Renal cortex interstitium (tissue), 15 donors: ENCODE measurements around the gene NLRP7. TPM values are rescaled to one million over a fixed set of nuclear protein-coding genes. Genes with fewer than 3 reads are reported as not detected.
"Not testable (repeated sequence)": the region's sequence is repeated elsewhere in the genome, so short reads cannot be mapped to it uniquely, and the experiment has no call there.

Experiments used
- DNase-seq, 11 donors: peaks; one replicate each; pipeline ENCODE4 v3.0.0-alpha.2; 2013; ENCODE audit warnings: low read depth in 9 of 11, low spot score in 4 of 11; ENCODE audit errors: extremely low read depth in 1 of 11
- long read RNA-seq, 16 experiments: transcript quantifications; one replicate each; lab custom pipeline, GENCODE V29; 2026
- polyA plus RNA-seq, 3 donors: library from polyadenylated mRNA; unstranded; fragments of 120-200 nt; gene quantifications; one replicate each; pipeline ENCODE4 v1.2.1, GENCODE V29; 2013; ENCODE audit not compliant: insufficient read length in 3 of 3

Gene NLRP7
- not detected for polyA plus RNA-seq
- long read RNA-seq, donor 1, partial matches to known transcripts = 27 of 27 reads
- long read RNA-seq, donor 1, other reads (novel, unspliced or antisense) = 0 of 27 reads
- long read RNA-seq, donor 2 = 0 reads
- long read RNA-seq, donor 3, partial matches to known transcripts = 28 of 28 reads
- long read RNA-seq, donor 3, other reads (novel, unspliced or antisense) = 0 of 28 reads
- long read RNA-seq, donor 4, partial matches to known transcripts = 11 of 11 reads
- long read RNA-seq, donor 4, other reads (novel, unspliced or antisense) = 0 of 11 reads
- long read RNA-seq, donor 5, partial matches to known transcripts = 31 of 31 reads
- long read RNA-seq, donor 5, other reads (novel, unspliced or antisense) = 0 of 31 reads
- long read RNA-seq, donor 6, partial matches to known transcripts = 14 of 14 reads
- long read RNA-seq, donor 6, other reads (novel, unspliced or antisense) = 0 of 14 reads
- long read RNA-seq, donor 7 = 0 reads
- long read RNA-seq, donor 8, partial matches to known transcripts = 36 of 36 reads
- long read RNA-seq, donor 8, other reads (novel, unspliced or antisense) = 0 of 36 reads
- long read RNA-seq, donor 9, partial matches to known transcripts = 12 of 12 reads
- long read RNA-seq, donor 9, other reads (novel, unspliced or antisense) = 0 of 12 reads
- long read RNA-seq, donor 10 = 0 reads
- long read RNA-seq, donor 11, partial matches to known transcripts = 21 of 21 reads
- long read RNA-seq, donor 11, other reads (novel, unspliced or antisense) = 0 of 21 reads
- long read RNA-seq, donor 12 = 0 reads
- long read RNA-seq, donor 13 = 0 reads
- long read RNA-seq, donor 14 = 0 reads
- long read RNA-seq, donor 15 = 0 reads
- long read RNA-seq, donor 16, partial matches to known transcripts = 9 of 9 reads
- long read RNA-seq, donor 16, other reads (novel, unspliced or antisense) = 0 of 9 reads

DNA sequence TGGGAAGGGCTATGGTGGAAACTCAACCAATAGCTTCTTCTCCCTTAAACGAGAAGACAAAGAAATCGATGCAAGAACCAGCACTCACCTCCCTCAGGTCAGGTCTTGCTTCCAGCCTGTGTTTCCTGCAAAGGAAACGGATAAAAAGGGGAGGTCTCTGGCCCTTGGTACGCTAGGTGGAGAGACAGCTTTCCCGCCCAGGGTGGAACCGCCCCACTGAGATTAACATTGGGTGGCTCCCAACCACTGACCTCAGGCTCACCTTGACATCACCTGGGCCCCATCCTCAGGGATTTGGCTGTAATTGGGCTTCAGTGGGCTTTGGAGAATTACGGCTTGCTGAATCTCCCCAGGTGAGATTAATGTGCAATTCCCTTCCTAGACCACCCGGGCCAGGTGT lies at the start of gene NLRP7:
Gene NLRP7, minus strand, starts transcription at position 150 of the 400 bp plus-strand sequence.
- DNase-seq = no peak

DNA sequence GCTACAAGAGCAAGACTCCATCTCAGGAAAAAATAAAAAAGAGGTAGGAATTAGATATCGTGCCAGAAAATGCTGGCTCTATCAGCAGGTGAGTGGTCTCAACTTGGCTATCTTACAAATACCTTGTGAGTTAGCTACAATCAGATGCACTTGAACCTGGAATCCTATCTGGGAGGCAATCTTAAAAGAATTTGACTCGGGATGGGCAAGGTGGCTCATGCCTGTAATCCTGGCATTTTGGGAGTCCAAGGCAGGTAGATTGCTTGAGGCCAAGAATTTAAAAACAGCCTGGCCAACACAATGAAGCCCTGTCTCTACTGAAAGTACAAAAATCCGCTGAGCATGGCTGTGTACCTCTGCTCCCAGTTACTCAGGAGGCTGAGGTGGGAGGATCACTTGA lies 48.2 kb upstream of the NLRP7 start:
- no peak for DNase-seq

DNA sequence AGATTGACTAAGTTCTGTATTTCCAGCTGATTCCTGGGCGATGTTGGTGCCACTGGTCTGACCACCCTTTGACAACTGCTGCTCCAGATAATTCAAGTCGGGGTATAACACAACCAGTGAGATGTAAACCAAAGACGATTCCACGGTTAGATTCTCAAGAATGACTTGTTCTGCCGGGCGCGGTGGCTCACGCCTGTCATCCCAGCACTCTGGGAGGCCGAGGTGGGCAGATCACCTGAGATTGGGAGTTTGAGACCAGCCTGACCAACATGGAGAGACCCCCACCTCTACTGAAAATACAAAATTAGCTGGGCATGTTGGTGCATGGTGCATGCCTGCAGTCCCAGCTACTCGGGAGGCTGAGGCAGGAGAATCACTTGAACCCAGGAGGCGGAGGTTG lies 42.2 kb upstream of the NLRP7 start:
- DNase-seq = not testable (repeated sequence)

DNA sequence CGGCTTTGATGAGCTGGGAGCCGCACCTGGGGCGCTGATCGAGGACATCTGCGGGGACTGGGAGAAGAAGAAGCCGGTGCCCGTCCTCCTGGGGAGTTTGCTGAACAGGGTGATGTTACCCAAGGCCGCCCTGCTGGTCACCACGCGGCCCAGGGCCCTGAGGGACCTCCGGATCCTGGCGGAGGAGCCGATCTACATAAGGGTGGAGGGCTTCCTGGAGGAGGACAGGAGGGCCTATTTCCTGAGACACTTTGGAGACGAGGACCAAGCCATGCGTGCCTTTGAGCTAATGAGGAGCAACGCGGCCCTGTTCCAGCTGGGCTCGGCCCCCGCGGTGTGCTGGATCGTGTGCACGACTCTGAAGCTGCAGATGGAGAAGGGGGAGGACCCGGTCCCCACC lies 35.2 kb upstream of the NLRP7 start:
- not testable (repeated sequence) for DNase-seq

DNA sequence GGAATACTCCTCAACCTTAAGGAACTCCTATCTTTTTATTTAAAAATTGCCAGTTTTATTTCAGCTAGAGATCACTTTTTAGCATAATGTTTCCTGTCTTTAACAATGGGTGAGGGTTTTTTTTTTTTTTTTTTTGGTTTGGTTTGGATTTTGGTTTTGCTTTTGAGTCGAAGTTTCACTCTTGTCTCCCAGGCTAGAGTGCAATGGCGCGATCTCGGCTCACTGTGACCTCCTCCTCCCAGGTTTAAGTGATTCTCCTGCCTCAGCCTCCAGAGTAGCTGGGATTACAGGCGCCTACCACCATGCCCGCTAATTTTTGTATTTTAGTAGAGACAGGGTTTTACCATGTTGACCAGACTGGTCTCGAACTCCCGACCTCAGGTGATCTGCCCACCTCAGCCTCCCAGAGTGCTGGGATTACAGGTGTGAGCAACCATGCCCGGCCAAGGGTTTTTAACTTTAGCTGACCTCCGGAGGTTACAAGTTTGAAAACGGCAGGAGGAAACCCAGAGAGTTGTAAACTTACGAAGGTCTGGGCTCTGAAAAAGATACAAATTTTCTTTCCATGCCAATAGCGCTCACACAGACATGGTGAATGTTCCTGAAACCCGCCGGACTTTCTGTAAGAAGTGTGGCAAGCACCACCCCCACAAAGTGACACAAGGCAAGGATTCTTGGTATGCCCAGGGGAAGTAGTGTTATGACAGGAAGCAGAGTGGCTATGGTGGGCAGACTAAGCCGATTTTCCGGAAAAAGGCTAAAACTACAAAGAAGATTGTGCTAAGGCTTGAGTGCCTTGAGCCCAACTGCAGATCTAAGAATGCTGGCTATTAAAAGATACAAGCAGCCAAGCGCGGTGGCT lies 26.1 kb upstream of the NLRP7 start:
- DNase-seq = not testable (repeated sequence)

DNA sequence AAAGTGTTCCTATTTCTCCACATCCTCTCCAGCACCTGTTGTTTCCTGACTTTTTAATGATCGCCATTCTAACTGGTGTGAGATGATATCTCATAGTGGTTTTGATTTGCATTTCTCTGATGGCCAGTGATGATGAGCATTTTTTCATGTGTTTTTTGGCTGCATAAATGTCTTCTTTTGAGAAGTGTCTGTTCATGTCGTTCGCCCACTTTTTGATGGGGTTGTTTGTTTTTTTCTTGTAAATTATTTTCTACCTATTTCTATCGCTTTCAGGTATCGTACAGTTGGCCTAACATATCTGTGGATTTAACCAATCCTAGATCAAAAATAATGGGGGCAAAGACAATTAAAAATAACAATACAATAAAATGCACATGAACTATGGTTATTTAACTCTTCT lies 24.1 kb upstream of the NLRP7 start:
- DNase-seq = not testable (repeated sequence)

DNA sequence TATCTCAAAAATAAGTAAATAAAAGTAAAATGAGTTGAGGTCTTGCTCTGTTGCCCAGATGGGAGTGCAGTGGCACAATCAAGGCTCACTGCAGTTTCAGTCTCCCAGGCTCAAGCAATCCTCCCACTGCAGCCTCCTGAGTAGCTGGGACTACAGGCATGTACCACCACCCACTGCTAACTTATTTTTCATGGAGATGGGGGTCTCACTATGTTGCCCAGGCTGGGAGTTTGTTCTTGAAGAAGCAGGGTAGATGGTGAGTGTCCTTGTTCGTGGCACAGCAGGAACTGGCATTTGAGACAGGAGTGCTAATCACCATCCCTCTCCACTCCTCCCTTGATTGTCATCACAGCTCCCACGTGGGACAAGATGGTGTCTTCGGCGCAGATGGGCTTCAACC lies 22.3 kb upstream of the NLRP7 start:
- DNase-seq = no peak

DNA sequence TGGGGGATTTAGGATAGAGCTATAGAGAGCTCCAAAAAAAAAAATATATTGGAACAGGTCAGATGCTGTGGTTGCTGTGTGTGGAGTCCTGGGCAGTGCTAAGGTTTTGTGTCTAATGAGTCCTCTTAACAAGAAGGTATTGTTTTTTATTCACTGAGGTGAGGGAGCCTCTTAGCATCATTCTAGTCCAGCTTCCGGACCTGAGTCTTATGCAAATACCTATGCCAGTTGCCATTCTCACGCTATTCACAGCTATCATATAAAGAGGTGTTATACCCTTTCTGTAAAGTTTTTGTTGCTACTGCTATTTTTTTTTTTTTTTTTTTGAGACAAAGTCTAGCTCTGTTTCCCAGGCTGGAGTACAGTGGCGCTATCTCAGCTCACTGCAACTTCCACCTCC lies 20.3 kb upstream of the NLRP7 start:
- no peak for DNase-seq

DNA sequence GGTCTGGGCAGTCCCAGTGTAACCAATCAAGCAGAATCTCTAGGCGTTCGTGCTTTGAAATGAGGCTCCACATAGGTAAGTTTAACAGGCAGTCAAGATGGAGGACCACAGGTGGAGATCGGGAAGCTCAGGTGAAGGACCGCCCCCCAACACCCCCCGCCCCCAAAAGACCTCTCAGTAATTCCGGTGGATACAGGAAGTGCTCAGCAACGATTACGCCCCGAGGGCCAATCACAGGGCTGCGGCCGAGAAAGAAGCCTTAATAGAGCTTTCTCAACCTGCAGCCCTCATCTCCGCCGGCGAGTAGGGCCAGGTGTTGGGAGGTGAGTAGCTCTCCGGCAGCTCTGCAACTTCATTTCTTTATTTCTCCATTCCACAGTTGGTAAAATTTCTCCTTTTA lies 17.7 kb upstream of the NLRP7 start:
- not testable (repeated sequence) for DNase-seq

DNA sequence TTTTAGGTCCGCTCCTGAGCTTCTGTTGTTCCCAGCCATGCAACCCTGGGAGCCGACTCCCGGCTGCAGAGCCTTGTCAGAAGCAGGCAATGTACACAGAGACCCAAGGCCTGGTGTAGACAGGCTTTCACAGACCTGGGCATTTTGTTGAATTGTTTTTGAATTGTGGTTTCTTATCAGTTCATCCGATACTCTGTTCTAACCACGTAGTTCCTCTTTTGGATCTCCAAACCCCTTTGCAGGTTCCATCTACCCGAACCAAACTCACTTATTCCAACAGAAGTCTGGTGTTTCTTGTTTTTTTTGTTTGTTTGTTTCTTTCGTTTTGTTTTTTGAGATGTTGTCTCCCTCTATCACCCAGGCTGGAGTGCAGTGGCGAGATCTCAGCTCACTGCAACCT lies 12.5 kb upstream of the NLRP7 start:
- no peak for DNase-seq

DNA sequence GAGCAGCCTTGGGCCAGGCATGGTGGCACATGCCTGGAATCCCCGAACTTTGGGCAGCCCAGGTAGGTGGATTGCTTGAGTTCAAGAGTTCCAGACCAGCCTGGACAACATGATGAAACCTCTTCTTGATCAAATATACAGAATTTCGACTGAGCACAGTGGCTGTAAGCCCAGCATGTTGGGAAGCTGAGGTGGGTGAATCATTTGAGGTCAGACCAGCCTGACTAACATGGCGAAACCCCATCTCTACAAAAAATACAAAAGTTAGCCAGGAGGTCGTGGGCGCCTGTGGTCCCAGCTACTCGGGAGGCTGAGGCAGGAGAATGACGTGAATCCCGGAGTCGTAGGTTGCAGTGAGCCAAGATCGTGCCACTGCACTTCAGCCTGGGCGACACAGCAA lies 8.0 kb upstream of the NLRP7 start:
- no peak for DNase-seq

DNA sequence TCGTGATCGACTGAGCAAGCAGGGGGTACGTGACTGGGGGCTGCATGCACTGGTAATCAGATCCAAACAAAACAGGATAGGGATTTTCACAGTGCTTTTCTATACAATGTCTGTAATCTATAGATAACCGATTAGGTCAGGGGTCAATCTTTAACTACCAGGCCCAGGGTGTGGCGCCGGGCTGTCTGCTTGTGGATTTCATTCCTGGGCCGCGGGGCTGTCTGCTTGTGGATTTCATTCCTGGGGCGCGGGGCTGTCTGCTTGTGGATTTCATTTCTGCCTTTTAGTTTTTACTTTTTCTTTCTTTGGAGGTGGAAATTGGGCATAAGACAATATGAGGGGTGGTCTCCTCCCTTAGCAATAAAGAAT lies 6.0 kb upstream of the NLRP7 start:
- DNase-seq = not testable (repeated sequence)

DNA sequence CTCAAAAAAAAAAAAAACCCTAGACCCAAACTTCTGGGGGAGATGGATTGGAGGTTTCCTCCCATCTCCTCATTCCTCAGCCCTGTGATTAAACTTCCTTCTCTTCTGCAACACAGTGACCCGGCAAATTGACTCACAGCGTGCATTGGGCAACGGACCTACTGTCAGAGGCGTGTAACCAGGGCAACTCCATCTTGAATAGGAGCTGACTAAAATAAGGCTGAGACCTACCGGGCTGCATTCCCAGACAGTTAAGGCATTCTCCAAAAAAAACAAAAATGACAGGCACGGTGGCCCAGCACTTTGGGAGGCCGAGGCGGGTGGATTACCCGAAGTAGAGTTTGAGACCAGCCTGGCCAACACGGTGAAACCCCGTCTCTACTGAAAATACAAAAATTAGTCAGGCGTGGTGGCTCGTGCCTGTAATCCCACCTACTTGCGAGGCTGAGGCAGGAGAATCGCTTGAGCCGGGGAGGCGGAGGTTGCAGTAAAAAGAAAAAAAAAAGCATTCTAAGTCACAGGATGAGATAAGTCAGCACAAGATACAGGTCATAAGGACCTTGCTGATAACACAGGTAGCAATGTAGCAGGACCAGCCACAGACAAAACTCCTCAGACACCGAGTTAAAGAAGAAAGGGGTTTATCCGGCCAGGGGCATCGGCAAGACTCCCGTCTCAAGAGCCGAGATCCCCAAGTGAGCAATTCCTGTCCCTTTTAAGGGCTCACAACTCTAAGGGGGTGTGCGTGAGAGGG lies 5.4 kb upstream of the NLRP7 start:
- DNase-seq = no peak

DNA sequence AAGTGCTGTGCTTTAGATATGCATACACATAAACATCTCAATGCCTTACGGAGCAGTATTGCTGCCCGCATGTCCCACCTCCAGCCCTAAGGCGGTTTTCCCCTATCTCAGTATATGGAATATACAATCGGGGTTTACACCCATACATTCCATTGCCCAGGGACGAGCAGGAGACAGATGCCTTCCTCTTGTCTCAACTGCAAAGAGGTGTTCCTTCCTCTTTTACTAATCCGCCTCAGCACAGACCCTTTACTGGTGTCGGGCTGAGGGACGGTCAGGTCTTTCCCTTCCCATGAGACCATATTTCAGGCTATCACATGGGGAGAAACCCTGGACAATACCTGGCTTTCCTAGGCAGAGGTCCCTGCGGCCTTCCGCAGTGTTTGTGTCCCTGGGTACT lies 3.2 kb upstream of the NLRP7 start:
- DNase-seq = not testable (repeated sequence)

DNA sequence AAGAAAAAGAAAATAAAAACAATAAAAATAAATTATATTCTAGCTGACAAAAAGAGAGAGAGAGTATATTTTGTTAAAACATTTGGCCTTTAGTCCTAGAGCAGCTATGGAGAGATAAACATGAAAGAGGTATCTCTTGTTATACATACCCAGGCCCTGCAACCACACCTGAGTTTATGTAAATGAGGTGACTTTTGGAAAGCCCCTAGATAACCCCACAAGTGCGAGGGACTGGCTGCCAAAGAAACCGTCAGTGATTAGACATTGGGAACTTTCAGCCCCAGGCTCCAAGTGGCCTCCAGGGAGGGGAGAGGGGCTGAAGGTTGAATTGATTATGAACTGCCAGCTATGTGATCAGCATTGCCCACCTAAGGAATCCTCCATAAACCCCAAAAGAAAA lies 2.1 kb upstream of the NLRP7 start:
- no peak for DNase-seq

DNA sequence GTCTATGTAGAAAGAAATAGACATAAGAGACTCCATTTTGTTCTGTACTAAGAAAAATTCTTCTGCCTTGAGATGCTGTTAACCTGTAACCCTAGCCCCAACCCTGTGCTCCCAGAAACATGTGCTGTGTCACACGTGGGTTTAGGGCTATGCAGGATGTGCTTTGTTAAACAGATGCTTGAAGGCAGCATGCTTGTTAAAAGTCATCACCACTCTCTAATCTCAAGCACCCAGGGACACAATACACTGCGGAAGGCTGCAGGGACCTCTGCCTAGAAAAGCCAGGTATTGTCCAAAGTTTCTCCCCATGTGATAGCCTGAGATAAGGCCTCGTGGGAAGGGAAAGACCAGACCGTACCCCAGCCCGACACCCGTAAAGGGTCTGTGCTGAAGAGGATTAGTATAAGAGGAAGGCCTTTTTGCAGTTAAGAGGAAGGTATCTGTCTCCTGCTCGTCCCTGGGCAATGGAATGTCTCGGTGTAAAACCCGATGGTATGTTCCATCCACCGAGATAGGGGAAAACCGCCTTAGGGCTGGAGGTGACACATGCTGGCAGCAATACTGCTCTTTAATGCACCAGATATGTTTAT lies 3.5 kb downstream of the NLRP7 start:
- not testable (repeated sequence) for DNase-seq

DNA sequence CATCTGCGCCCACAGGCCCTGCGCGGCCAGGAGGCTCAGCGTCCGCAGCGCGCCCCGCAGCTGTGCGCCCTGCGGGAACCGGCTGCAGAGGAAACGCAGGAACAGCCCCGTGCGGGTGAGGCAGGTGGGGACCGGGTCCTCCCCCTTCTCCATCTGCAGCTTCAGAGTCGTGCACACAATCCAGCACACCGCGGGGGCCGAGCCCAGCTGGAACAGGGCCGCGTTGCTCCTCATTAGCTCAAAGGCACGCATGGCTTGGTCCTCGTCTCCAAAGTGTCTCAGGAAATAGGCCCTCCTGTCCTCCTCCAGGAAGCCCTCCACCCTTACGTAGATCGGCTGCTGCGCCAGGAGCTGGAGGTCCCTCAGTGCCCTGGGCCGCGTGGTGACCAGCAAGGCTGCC lies 7.8 kb downstream of the NLRP7 start:
- DNase-seq = not testable (repeated sequence)

DNA sequence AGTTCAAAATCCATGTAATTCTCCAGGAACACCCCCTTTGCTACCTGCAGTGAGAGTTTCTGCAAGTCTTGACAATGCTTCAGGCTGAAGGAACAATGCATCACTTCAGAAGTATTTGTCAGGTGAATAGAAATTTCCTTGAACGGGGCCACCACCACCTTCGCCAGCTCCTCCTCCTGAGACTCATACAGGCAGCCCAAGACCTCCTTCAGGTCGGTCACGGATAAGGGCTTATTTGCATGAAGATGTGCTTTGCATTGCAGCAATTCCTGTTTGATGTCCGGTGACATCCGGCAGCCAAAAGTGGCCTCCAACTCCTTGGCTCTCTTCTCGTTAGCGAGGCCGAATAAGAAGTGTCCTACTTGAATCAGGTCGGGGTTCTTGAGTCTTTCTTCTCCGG lies 8.4 kb downstream of the NLRP7 start:
- DNase-seq = no peak
